Measurements from ENCODE around the gene SMARCC1. TPM values are rescaled to one million over a fixed set of nuclear protein-coding genes. Genes with fewer than 3 reads are reported as not detected.

Gene SMARCC1
- total and polyA plus RNA-seq, 3 donors from 2014 or later, result 48.1 to 80.1 (median 64.4) TPM

DNA sequence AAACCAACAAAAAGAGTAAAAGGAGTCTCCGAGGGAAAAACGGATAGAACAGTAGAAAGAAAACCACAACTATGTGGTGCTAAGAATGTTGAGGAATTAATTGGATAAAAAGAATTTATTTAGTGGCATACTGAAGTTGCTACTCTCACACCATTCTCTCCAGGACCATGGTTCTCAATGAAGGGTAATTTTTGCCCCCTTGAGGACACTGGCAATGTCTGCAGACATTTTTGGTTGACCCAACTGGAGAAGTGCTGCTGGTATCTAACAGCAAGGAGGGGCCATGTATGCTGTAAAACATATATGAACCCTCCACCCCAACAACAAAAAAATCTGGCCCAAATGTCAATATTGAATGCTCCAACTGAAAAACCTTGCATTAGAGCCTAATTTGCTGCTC lies 117.2 kb downstream of the SMARCC1 start:
- intact Hi-C loops (cut with DNase I; ENCODE audit: low total_unique reads), result no loop called here
- H3K4me1 ChIP-seq, result no peaks in the 10 kb centered on the region
- H3K27me3 ChIP-seq, result no peaks in the 10 kb centered on the region
- TF ChIP-seq, protein P1, sequence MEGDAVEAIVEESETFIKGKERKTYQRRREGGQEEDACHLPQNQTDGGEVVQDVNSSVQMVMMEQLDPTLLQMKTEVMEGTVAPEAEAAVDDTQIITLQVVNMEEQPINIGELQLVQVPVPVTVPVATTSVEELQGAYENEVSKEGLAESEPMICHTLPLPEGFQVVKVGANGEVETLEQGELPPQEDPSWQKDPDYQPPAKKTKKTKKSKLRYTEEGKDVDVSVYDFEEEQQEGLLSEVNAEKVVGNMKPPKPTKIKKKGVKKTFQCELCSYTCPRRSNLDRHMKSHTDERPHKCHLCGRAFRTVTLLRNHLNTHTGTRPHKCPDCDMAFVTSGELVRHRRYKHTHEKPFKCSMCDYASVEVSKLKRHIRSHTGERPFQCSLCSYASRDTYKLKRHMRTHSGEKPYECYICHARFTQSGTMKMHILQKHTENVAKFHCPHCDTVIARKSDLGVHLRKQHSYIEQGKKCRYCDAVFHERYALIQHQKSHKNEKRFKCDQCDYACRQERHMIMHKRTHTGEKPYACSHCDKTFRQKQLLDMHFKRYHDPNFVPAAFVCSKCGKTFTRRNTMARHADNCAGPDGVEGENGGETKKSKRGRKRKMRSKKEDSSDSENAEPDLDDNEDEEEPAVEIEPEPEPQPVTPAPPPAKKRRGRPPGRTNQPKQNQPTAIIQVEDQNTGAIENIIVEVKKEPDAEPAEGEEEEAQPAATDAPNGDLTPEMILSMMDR (IDR thresholded peaks at IDR 0.05), result no peak
- no peak for TF ChIP-seq POLR2A (IDR thresholded peaks at IDR 0.05)
- no peak overlapping the region for H3K27ac ChIP-seq
- no peaks in the 10 kb centered on the region for H3K36me3 ChIP-seq (ENCODE audit: low read depth, missing control alignments)
- no peaks in the 10 kb centered on the region for H3K9me3 ChIP-seq
- no peak for DNase-seq
- no peak overlapping the region for H3K4me3 ChIP-seq
- WGBS, 2 donors, result 88 to 93% methylated on average over 2 of the region's 2 CpGs

DNA sequence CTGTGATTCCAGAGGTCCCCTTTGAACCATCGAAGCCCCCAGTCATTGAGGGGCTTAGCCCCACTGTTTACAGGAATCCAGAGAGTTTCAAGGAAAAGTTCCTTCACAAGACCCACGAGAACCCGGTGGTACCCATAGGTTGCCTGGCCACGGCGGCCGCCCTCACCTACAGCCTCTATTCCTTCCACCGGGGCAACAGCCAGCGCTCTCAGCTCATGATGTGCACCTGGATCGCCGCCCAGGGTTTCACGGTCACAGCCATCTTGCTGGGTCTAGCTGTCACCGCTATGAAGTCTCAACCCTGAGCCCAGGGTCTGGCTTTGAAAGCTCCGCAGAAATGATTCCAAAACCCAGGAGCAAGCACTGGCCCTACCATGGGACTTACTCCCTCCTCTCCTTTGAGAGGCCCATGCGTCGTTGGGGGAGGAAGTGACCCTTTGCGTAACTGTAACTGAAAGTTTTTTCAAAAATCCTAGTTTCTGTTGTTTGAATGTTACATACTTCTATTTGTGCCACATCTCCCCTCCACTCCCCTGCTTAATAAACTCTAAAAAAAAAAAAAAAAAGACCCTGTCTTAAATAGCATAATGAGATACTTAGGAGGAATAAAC lies 118.0 kb downstream of the SMARCC1 start:
- Histone ChIP-seq H3K9me3 (no peaks in the 10 kb centered on the region), H3K4me1 (no peaks in the 10 kb centered on the region), H3K27ac (no peak overlapping the region), H3K4me3 (no peak overlapping the region), H3K27me3 (no peaks in the 10 kb centered on the region), H3K36me3 (ENCODE audit: low read depth, missing control alignments) (no peaks in the 10 kb centered on the region)
- intact Hi-C loops (cut with DNase I; ENCODE audit: low total_unique reads), result no loop called here
- TF ChIP-seq, protein P1 (IDR thresholded peaks at IDR 0.05), result no peak
- DNase-seq, result no peak
- 94 to 97% methylated on average over 16 of the region's 16 CpGs for WGBS, 2 donors

DNA sequence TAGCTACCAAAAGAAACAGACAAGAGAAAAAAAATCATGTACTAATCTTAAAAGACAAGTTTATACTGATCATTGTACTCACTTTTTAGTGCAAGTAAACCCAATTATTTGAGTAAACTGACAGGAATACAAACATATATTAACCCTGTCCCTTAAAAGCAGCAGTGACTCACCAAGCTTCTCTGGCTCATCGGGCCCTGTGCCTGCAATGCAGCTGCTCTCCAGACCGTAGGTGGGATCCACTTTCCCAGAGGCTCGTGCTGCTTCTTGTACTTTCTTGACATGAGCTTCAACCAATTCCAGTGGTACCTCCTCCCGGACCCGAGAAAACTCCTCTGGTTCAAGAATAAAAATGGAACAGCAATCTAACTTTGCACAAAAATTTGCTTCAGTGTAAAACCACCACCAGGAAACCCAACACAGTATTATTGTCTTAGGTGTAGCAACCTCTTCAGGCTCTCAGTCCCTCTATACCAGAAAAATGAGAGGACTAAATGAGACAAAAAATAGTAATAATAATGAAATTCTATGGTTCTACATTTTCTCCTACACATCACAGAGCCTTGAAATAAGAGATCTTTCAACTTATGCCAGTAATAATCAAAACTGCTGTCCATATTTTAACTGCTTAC lies 120.5 kb downstream of the SMARCC1 start:
- intact Hi-C loops (cut with DNase I; ENCODE audit: low total_unique reads), result no loop called here
- 61 to 65% methylated on average over 5 of the region's 5 CpGs for WGBS, 2 donors
- TF ChIP-seq, protein P1 (IDR thresholded peaks at IDR 0.05), result no peak
- DNase-seq, result no peak
- Histone ChIP-seq H3K9me3 (no peaks in the 10 kb centered on the region), H3K27me3 (no peaks in the 10 kb centered on the region), H3K36me3 (ENCODE audit: low read depth, missing control alignments) (no peaks in the 10 kb centered on the region), H3K4me1 (no peaks in the 10 kb centered on the region), H3K4me3 (no peak overlapping the region), H3K27ac (no peak overlapping the region)

DNA sequence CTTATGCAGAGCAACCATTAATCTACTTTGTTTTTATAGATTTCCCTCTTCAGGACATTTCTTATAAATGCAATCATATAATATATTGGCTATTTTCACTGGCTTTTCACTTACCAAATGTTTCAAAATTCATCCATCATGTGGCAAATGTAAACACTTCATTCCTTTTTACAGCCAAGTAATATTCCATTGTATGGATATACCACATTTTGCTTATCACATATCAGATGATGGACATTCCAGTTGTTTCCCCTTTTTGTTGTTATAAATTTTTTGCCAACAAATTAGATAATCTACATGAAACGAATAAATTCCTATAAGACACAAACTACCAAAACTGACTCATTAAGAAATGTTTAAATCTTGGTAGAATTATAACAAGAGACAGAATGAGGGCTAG lies 123.2 kb downstream of the SMARCC1 start:
- no peaks in the 10 kb centered on the region for H3K9me3 ChIP-seq
- 93 to 98% methylated on average over 1 of the region's 1 CpG for WGBS, 2 donors
- intact Hi-C loops (cut with DNase I; ENCODE audit: low total_unique reads), result no loop called here
- no peak for DNase-seq
- no peaks in the 10 kb centered on the region for H3K27me3 ChIP-seq
- TF ChIP-seq, protein P1 (IDR thresholded peaks at IDR 0.05), result no peak
- TF ChIP-seq POLR2A (IDR thresholded peaks at IDR 0.05), result no peak
- no peak overlapping the region for H3K27ac ChIP-seq
- no peak overlapping the region for H3K4me3 ChIP-seq
- H3K4me1 ChIP-seq, result no peaks in the 10 kb centered on the region
- no peaks in the 10 kb centered on the region for H3K36me3 ChIP-seq (ENCODE audit: low read depth, missing control alignments)

DNA sequence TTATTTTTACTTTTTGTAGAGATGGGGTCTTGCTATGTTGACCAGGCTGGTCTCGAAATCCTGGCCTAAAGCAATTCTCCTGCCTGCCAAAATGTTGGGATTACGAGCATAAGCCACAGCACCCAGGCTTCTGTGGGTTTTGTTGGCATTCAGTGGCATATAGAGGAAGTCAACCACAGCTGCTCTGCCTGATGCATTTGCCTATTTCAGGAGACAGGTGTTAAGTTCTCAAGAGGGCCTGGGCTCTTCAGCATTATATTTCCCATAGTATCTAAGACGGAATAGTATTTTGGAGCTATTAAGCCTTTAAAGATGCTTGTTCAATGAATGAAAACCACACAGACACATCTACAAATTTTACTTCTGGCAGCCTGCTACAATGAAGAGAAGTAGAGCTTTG lies 129.6 kb downstream of the SMARCC1 start:
- H3K4me3 ChIP-seq, result no peak overlapping the region
- DNase-seq, result no peak
- no peak overlapping the region for H3K27ac ChIP-seq
- H3K9me3 ChIP-seq, result no peaks in the 10 kb centered on the region
- WGBS, 2 donors, result 94 to 96% methylated on average over 3 of the region's 3 CpGs
- H3K4me1 ChIP-seq, result no peaks in the 10 kb centered on the region
- no peaks in the 10 kb centered on the region for H3K36me3 ChIP-seq (ENCODE audit: low read depth, missing control alignments)
- intact Hi-C loops (cut with DNase I; ENCODE audit: low total_unique reads), result no loop called here
- TF ChIP-seq POLR2A (IDR thresholded peaks at IDR 0.05), result no peak
- TF ChIP-seq, protein P1 (IDR thresholded peaks at IDR 0.05), result no peak
- H3K27me3 ChIP-seq, result no peaks in the 10 kb centered on the region

Measured in testis (tissue), 3 donors.